GM19452 (cell line): ENCODE measurements around the gene LIPN.
"Not testable (repeated sequence)": the region's sequence is repeated elsewhere in the genome, so short reads cannot be mapped to it uniquely, and the experiment has no call there.

Experiments
- ATAC-seq: cut with Tn5 transposase; IDR thresholded peaks from one replicate; pipeline ENCODE4 v1.9.1; 2021; ENCODE audit not compliant: unreplicated experiment

Gene LIPN, protein sequence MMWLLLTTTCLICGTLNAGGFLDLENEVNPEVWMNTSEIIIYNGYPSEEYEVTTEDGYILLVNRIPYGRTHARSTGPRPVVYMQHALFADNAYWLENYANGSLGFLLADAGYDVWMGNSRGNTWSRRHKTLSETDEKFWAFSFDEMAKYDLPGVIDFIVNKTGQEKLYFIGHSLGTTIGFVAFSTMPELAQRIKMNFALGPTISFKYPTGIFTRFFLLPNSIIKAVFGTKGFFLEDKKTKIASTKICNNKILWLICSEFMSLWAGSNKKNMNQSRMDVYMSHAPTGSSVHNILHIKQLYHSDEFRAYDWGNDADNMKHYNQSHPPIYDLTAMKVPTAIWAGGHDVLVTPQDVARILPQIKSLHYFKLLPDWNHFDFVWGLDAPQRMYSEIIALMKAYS

DNA sequence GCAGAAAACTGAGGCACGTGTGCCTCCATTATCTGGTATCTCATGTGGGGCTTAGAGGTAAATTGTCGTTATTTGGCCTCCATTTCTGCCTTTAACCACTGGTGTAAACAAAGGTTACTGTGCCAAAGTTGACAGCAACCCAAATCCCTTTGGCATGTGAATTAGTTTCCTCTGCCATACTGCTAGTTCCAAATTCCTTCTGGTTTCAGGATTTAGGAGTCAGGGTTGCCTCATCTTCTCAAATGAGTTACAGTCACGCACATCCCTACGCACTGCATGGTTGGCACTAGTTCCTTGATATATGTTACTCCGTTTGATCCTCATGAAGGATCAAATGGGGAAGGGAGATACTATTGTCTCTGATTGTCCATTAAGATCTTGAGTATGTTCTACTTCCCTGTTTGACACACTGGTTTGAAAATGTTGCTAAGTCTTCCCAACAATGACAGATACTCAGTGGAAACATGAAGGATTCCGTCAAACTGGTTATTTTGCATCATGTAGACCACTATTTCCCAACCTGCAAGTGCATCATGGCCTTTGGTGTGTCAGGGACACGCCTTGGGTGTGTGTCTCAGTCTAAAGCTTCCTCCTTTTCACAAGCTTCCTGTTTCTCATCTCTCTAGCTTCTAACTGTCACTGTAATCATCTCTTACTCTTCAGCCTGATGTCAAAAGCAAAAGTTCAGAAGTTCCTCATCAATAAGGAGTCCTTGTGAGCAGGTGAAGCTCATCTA lies at the start of gene LIPN:
Gene LIPN, plus strand, starts transcription at position 655 of the 736 bp plus-strand sequence. CDS start 1,386 bp downstream, outside the sequence.
- no peak for ATAC-seq

DNA sequence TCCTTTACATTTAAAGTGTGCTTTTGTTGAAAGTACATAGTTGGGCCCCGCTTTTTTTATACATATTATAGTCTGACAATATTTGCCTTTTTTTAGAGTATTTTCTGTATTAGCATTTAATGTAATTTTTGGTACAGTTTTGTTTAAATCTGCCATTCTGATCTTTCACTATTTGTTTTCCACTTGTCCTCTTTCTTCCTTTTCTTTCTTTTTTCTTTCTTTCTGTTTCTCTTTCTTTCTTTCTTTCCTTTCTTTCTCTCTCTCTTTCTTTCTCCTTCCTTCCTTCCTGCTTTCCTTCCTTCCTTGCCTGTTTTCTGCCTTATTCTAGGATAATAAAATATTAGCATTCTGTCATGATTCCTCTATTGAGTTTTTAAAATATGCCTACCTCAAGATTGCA lies 44.3 kb upstream of the LIPN start:
- no peak for ATAC-seq

DNA sequence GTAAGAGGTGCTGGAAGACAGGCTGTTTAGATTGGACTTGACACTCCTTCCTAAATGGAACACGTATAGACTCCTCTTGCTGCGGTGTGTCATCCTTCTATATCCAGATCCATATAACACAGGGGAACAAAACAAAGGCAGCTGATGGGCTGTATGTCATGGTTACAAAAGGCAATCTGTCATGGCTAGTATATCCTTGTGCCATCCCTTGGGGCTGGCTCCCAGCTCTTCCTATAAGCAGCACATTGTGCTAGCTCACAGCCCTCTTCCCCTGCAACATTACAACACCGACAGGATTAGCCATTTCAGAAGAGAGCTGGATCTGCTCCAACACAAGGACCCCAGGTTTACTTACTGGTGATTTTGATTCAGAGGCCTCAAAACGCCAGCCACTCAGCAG lies 38.4 kb upstream of the LIPN start:
- ATAC-seq: no peak

DNA sequence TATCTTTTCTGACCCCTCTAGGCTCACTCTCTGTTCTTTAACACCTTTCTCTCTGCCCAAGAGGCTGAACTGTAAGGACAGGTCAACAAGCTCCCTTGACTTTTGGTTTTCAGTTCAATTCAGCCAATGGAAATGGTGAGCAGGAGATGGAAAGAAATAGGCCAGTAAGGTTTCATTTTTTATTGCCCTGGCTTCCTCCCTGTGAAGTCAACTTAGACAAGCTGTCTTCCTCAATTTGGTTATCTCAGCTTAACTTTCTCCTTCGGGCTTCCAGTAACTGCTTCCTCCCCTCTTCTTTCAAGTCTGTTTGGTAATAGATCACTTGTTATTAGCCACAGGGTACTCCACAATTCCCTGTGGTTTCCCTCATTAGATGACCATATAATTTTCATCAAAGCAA lies 34.0 kb upstream of the LIPN start:
- ATAC-seq: no peak

DNA sequence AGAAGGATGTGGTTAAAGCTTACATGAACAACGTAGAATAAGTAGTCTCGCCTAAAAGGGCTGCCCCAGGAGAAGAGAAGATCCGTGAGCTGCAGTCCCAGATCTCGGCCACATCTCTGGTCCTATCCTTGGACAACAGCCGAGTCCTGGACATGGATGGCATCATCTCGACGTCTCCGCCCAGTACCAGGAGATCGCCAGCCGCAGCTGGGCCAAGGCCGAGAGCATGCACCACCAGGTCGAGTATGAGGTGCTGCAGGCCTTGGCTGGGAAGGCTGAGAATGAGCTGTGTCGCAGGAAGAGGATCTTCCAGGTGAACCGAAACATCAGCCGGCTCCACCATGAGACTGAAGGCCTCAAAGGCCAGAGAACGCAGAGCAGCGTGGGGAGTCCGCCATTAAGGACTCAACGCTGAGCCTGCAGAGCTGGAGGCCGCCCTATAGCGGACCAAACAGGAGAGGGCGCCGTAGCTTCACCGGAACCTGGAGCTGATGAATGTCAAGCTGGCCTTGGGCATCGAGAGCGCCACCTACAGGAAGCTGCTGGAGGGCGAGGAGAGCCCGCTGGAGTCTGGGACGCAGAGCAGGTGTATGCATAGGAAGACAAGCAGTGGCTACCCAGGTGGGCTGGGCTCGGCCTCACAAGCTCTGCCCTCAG lies 31.6 kb upstream of the LIPN start:
- ATAC-seq: no peak

DNA sequence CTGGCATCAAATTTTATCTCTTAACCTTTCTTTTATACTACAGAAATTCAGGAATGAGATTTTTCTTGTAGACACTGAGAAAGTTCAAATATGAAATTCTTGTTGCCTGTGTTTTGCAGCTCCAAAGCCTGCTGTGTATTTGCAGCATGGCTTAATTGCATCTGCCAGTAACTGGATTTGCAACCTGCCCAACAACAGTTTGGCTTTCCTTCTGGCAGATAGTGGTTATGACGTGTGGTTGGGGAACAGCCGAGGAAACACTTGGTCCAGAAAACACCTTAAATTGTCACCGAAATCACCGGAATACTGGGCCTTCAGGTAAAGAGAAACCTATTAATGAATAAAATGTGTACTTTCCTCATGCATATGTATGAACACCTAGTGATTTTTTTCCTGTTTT lies 29.0 kb upstream of the LIPN start:
- ATAC-seq: no peak

DNA sequence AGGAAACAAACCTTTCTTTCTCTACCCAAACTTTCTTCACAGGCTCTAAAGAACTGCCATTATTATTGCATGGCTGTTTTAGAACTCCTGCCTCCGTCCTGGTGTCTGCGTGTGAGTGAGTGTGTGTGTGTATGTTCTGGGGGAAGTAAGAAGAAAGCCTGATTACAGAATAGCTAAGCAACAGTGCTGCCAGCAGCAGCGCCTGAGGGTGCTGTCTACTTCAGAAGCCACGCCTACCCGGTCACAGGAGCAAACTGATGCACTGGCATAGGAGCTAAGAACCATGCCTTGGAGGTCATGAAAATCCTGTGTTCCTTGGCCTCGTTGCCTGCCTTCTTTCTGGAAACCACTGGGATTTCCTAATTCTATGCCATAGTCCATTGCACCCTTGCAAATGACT lies 28.5 kb upstream of the LIPN start:
- ATAC-seq: no peak

DNA sequence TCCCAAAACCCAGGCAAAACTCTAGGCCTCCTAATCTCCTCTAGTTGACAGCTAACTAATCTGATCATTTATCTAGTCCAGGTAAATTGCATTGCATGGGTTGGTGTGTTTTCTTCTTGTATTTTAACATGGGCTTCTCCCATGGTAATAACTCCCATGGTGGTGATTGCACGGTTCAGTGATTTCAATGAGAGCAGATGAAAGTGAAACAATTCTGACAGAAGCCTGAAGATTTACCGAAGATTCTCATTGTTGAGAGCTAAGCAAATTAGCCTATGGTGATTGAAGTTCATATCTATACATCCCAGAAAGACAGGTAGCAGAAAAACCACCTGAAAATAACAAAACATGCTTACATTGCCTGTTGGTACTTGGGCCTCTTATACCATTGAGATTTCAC lies 26.6 kb upstream of the LIPN start:
- ATAC-seq: no peak

DNA sequence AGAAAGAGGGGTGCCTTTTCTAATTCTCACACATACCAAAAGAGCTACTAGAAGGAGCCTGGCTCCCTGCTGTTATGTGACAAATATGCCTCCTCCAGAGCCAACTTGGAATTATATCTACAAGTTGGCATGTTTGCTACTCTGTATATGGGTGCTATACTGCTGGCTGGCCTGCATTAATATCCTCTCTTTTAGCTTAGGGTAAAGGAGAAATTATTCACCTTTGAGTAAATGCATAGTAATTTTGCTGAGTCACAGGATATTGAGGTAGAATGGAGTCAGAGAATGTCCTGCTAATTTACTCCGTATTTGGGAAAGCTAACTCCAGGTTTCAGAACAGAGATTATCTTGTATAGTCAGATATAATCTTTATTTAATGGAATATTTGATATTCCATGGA lies 24.2 kb upstream of the LIPN start:
- ATAC-seq: no peak

DNA sequence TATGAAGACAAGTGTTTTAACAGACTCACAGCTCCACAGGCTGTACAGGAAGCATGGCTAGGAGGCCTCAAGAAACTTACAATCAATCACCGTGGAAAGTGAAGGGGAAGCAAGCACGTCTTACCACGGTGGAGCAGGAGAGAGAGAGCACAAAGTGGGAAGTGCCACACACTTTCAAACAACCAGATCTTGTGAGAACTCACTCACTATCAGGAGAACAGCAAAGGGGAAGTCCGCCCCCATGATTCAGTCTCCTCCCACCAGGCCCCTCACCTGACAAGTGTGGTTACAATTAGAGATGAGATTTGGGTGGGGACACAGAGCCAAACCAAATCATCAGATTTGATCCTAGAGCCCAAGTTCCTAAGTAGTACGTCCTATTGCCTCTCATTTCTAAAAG lies 17.9 kb upstream of the LIPN start:
- ATAC-seq: not testable (repeated sequence)

DNA sequence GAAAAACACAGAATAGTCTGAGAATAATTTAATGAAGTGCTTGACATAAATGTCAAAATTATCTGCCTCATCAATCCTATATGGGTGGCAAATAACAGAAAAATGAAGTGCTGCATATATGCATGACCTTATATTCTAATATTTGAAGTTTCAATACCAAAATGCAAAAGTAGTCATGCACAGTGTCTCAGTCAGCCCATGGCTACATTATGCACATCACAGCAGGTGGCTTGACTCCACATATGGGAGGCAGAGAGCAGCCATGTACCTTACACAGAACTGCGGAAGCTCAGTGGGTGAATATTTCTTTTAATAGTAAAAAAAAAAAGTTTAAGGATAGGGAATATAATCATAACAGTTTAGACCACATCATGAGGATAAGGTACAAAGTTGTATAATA lies 17.4 kb upstream of the LIPN start:
- no peak for ATAC-seq

DNA sequence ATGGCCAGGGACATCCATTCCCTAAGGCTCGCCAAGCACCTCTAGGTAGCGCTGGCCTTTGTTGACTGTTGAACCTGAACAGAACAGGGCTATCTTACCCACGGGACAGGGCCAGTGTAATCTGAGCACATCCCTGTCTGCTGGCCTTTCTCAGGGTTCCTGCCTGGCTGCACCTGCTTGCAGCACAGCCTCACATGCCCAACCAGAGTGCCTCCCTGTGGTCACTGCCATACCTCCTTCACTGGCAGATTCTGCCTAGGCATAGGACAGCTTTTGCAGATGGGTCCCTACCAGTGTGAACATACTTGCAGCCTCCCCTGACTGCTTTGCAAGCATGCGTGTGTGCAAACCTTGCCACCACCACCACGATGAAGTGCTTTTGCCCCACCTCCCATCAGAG lies 15.8 kb upstream of the LIPN start:
- no peak for ATAC-seq

DNA sequence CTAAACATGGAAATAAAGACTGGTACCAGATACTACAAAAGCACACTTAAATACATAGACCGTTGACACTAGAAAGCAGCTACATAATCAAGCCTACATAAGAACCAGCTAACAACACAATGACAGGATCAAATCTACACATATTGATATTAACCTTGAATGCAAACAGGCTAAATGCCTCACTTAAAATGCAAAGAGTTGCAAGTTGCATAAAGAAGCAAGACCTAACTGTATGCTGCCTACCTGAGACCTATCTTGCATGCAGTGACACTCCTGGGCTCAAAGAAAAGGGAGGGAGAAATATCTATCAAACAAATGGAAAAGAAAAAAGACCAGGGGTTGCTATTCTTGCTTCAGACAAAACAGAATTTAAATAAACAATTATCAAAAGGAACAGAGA lies 14.2 kb upstream of the LIPN start:
- no peak for ATAC-seq

DNA sequence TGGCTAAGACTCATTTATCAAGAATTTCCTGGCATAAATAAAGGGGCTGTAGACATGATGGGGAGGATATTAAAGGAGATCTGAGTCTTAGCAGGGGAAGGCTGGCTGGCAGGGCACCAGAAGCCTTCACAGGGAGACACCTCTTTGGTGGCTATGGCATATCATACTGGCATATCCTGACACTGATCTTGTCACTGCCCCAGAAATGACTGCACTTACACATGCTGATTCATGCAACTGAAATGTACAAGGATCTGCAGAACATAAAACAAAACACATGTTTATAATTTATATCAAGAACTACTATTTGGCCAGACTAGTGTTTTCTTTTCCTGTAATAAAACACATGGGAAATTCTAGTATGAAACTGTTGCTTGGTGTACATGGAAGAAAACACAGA lies 5.5 kb upstream of the LIPN start:
- no peak for ATAC-seq

DNA sequence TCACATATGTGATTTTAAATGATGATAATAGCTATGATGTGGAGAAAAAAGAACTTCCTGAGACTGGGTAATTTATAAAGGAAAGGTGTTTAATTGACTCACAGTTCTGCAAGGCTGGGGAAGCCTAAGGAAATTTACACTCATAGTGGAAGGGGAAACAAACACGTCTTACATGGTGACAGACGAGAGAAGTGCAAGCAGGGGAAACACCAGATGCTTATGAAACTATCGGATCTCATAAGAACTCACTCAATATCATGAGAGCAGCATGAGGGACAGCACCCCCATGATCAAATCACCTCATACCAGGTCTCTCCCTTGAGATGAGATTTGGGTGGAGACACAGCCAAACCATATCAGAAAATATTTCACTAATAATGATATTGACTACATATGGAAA lies 4.1 kb upstream of the LIPN start:
- no peak for ATAC-seq

DNA sequence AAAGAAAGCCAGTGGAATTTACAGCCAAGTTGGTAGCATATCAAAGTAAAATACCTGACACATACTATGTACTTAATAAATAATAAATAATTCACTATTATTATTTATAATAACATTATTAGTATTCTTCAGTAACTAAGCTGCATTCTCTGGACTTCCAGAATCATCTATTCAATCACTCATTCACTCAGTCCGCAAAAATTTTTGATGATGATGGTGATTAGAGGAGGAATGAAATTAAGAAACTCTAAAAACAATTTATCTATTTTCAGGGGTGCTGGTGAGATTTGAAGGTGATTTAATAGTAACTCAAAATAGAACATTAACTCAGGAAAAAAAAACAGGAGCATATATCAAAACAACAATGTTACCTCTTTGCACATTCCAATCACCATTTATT lies 3.2 kb upstream of the LIPN start:
- no peak for ATAC-seq

DNA sequence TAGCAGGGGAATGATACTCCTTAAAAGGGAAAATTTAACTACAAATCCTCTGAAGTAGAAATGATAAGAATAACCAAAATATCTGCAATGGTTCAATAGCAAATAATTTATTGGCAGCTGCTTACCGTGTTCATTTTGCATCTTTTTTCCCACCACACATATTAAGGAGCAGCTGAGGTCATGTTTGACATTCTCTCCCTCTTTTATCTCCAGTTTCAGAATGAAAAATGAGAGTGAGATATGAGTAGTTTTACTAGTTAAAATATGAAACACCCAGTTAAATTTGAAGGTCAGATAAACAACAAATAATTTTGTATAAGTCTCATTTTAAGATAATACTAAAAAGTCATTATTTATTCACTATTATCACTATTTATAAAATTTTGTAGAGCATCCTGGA lies 3.1 kb downstream of the LIPN start:
- no peak for ATAC-seq

DNA sequence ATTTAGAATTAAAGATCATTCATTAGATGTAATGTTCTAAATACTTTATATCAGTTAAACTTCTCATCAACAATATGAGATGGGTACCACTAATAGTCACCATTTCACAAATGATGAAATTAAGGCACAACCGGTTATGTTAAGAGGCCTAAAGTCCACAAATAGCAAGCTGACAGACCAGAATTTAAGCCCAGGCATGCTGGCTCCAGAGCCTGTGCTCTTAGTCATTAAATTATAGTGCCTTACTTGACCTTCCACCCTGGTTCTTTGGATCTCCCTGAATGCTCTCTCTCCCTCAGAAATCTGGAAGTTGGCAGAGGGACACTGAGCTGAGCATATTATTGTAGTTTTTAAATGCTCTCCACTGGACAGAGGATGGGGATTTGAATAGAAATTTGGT lies 3.6 kb downstream of the LIPN start:
- ATAC-seq: no peak

DNA sequence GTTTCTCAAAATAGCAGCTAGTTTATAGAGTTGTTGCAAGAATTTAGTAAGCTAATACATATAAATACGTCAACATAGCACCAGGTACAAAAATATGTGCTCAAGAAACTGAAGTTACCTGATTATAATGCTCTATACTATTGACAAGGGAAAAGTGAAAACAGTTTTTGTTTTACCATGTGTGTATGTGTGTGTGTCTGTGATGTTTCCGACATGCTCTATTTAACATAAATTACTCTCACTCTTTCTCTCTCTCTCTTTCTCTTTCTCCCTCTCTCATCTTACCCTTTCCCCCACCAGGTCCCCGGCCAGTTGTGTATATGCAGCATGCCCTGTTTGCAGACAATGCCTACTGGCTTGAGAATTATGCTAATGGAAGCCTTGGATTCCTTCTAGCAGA lies 4.3 kb downstream of the LIPN start:
- no peak for ATAC-seq

DNA sequence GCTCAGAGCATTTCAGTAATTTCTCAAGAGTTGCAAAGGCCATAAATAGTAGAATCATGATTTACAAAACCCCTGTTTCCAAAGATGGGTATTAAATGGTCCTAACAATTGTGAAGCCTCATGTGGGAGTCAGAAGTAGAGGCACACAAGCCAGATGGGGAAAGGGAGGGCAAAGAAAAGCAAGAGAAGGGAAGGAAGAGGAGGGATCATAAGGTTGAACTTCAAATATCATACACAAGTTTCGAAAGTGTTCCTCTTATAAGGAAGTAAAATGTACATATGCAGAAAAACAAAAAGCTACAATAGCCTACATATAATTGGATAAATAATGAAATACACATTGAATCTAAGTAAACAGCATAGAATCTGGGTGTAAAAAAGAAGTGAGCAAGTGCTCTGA lies 6.0 kb downstream of the LIPN start:
- ATAC-seq: no peak

DNA sequence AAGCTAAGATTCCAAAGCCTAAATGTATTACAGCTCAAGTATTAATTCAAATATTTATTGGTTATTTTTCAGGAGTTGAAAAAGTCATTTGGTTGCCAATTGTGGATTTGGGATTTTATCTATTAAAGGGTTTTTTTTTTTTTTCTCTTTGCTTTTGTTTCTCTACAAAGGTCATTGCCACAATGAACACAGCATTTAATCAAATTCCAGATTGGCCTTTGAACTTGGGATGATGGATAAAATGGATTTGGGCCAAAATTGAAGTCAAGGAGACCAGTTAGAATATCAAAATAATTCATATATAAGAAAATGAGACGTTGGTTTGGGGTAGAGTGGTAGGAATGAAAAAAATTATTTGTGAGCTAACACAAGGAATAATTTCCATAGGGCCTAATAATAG lies 9.6 kb downstream of the LIPN start:
- ATAC-seq: no peak

DNA sequence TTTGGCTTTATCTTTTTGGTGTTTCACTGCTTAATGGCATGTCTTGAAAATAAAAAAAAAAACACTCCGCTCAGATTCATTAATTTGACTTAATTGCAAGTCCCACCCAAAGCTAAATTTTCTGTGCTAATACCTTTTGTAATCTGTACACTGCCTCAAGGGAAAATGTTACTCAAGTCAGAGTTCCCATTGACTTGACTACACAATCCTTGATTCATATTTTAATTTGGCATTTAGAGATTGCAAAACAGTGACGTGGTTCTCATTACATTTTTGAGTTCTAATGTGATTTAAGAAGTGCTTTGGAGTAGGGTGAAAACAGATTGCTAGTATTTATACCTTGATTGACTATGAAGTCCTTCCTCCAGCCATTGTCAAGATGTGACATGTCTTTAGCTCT lies 21.4 kb downstream of the LIPN start:
- ATAC-seq: no peak
